GM18870 (cell line): ENCODE measurements around the gene CTSW.
"Not testable (repeated sequence)": the region's sequence is repeated elsewhere in the genome, so short reads cannot be mapped to it uniquely, and the experiment has no call there.

Experiments used
- ATAC-seq: cut with Tn5 transposase; IDR thresholded peaks from one replicate; pipeline ENCODE4 v1.9.1; 2021; ENCODE audit warnings: moderate library complexity; ENCODE audit not compliant: unreplicated experiment

The CTSW gene

DNA sequence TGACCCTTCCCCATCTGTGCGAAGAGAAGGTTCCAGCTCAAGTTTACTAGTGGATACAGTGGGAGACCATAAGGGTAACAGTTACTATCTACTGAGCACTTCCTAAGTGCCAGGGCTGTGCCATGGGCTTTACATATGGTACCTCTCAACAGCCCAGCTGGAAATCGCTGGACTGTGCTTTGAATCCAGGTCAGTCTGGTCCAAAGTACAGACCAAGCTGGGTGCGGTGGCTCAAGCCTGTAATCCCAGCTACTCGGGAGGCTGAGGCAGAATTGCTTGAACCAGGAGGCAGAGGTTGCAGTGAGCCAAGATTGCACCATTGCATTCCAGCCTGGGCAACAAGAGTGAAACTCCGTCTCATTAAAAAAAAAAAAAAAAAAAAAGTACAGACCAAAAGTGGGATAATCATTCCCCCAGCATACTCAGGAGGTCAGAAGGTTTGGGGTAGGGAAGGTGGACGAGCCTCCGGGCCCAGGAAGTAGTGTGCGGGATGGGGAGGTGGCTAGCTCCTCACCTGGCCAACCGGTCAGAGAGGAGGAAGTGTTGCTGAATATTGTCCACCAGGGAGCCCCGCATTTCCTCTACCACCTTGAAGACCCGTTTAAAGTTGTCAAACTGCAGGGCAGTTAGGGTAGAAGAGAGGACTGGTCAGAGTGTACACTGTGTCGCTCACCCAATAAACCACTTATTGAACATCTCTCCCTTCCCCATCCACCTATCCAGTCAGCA, 6.3 kb downstream of the CTSW start:
- no peak for ATAC-seq

DNA sequence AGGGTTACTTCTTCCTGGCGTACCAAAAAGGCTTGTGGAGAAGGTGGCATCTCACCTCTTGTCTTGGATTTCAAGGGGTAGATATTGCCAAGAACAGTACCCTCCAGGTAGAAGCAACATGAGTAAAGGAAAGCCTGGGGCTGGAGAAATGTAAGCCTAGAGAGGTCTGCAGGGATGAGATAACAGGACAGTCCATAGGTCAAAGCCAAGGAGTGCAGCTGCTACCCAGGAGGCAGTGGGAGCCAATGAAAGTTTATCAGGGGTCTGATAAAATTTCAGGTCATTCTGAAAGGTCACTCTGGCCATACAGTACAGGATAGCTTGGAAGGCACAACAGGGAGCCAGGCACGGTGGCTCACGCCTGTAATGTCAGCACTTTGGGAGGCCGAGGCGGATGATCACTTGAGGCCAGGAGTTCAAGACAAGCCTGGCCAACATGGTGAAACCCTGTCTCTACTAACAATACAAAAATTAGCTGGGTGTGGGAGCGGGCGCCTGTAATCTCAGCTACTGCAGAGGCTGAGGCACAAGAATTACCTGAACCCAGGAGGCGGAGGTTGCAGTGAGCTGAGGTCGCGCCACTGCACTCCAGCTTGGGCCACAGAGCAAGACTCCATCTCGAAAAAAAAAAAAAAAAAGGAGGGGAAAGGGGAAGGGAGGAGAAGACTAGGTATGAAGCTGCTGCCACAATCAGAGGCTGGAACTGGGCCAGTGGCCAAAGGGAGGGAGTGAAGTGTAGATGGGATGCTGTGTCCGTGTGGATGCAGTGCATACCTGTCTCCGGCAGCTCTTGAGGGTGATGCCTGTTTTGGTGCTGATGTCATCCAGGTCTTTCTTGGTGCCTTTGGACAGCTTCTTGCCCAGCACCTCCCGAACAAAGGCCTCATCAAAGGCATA, 7.4 kb downstream of the CTSW start:
- no peak for ATAC-seq

GRCh38 chr11:65887723-65888162, 8.1 kb downstream of the CTSW start:
- no peak for ATAC-seq

- no peak for ATAC-seq
These were observed 8.7 kb downstream of the CTSW start, which contains the start of gene FIBP for GRCh38 chr11:65888163-65888814. FIBP (minus strand) TSS chr11:65888471; CDS start chr11:65888418, 53 bp downstream.

DNA sequence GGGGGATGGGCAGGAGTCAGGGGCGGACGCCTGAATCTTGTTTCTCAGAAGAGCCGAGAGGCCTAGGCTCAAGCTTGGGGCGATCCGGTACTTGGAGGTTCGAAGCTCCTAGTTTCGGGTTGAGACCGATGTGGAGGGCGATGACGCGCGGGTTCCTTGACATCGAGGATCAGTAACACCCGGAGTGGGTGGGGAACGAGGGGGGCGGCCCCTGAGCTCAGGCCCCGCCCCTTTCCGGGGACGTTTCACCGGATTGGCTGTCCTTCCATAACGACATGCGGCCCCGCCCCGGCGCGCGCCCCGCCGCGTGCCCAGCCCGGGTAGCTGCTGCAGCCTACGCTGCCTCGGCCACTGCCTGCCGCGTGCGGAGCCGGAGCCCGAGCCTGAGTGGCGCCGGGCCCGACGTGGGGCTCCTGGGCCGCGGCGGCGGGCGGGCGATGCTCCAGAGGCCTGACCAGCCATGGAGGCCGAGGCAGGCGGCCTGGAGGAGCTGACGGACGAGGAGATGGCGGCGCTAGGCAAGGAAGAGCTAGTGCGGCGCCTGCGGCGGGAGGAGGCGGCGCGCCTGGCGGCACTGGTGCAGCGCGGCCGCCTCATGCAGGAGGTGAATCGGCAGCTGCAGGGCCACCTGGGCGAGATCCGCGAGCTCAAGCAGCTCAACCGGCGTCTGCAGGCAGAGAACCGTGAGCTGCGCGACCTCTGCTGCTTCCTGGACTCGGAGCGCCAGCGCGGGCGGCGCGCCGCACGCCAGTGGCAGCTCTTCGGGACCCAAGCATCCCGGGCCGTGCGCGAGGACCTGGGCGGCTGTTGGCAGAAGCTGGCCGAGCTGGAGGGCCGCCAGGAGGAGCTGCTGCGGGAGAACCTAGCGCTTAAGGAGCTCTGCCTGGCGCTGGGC, 10.9 kb downstream of the CTSW start, which contains the start of gene CCDC85B:
Gene CCDC85B, plus strand, starts transcription at position 350 of the 895 bp plus-strand sequence. Its CDS starts 111 bp downstream, at position 461.
- peak; percentile 43 for ATAC-seq

DNA sequence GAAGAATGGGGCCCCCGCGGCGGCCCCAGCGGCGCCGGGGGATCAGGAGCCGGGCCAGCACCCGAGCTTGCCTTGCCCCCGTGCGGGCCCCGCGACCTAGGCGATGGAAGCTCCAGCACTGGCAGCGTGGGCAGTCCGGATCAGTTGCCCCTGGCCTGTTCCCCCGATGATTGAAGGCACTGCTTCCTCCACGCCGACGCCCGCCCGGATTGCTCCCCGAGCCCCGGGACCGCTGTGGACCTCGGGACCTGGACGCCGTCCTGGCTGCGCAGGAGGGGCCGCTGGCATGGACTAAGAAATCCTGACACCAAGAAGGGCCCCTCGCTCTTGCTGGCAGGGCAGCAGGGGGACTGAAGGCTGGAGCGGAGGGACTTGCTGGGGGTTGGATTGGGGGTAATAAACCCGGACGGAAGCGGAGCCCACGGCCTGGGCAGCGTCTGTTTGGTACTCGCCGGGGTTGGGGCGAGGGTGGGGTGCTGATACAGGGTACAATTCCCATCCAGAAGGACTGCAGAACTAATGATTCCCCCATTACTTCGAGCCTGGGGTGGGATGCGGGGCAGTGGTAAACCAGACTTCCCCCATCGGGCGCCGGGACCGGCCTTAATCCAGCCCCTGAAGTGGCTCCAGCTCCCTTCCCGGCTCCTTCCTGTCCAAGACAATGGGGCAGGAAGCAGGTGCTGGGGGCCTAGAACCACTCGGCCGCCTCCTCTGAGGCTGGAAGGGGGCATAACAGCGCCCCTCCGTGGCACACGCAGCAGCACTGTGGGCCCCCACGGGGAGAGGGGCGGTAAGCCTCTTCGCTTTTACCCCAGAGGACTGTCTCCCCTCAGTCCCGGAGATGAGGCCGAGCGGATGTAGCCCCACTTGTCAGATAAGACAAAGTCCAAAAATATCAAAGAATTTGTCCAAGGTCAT, 11.8 kb downstream of the CTSW start:
- ATAC-seq = no peak

DNA sequence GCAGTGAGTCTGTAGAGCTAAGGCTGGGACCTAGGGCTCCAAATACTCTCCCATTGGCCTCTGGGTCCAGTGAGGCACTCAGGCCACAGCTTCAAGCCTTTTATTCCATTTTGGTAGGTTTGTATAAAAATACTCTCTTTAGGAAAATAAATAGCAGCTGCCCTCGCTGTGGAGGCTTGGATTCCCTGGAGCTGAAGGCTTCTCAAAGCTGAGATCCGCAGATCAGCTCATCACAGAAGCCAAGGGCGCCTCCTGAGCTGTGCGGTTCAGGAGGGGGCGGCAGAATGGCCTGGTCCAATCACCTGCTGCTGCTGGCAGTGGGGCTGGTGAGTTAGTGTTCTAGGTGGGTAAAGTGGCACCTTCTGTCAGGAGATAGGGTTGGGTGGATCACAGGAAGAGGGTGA, 12.5 kb downstream of the CTSW start:
- not testable (repeated sequence) for ATAC-seq

- ATAC-seq = no peak
These were observed 13.2 kb downstream of the CTSW start for GRCh38 chr11:65892661-65893317.

GRCh38 chr11:65894034-65894591, 14.5 kb downstream of the CTSW start:
- ATAC-seq = no peak

- ATAC-seq = no peak
These were observed 15.9 kb downstream of the CTSW start for GRCh38 chr11:65895482-65895981.

- ATAC-seq = no peak
These were observed 16.7 kb downstream of the CTSW start for GRCh38 chr11:65896034-65896999.

GRCh38 chr11:65897020-65897471, 17.4 kb downstream of the CTSW start:
- no peak for ATAC-seq

DNA sequence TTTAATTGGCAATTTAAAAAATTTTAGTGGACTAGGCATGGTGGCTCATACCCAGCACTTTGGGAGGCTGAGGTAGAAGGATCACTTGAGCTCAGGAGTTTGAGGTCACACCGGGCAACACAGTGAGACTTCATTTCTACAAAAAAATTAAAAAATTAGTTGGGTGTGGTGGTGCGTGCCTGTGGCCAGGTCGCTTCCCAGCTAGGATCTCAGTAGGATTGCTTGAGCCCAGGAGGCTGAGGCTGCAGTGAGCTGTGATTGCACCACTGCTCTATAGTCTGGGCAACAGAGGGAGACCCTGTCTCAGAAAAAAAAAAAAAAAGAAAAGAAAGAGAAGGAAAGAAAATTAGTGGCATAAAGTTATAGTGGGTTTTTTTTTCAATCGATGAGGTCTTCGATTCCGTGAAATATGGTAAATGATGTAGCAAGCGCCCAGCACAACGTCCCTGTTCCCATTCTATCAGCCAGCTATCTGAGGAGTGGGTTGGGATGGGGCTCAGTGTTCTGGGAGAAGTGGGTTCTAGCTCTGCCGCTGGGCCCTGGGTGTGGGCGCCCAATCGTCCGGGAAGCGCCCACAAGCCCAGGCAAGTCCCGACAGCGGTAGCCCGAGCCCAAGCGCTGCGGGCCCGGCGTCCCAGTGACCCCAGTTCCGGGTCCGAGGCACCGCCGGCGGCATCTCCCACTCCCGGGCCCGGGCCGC, 19.2 kb downstream of the CTSW start:
- ATAC-seq = no peak

DNA sequence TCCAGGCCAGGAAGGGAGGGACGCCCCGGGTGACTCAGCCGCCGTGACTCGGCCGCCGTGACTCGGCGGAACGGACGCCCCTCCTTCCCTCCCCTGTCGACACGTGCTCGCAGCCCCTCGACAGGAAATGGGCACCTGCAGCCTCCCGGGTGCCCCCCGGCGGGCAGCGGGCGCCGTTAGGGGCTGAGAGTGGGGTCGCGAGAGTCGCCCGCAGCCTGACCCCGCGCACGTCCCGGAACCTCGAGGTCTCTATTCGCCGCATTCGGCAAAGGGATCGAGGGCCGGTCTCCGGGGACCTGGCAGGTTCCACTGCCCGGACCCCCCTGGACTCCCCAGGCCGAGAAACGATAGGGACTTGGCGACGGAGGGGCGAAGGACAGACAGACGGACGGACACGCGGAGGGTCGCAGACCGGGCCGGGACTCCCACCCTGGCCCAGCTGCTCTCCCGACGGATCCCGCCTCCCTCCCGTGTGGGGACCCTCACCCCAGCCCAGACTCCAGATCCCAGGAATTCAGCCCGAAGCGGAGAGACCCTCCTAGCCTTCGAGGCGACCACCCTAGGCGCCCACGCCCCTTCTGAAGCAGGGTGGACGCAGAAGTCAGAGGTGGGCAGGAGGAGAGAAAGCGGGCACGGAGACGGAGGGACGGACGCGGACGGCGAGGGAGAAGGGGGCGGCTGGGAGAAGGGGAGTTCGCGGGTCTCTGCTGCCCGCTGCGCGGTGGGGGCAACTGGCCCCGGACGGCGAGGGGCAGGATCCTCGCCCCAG, 19.9 kb downstream of the CTSW start:
- no peak for ATAC-seq

GRCh38 chr11:65900125-65900898, 20.7 kb downstream of the CTSW start, which contains the start of gene FOSL1:
FOSL1 (minus strand) TSS chr11:65900388; CDS start chr11:65900339, 49 bp downstream.
- no peak for ATAC-seq
